NK-92 (cell line): ENCODE results near the gene TMEM163.
"Not testable (repeated sequence)": the region's sequence is repeated elsewhere in the genome, so short reads cannot be mapped to it uniquely, and the experiment has no call there.

Experiments
- DNase-seq: peaks from one replicate; lab custom pipeline; 2025; ENCODE audit not compliant: unreplicated experiment; lab: John Stamatoyannopoulos, UW

Gene TMEM163

GRCh38 chr2:134623046-134623445, 95.8 kb downstream of the TMEM163 start:
- DNase-seq: no peak

- no peak for DNase-seq
Observed at GRCh38 chr2:134621939-134622705, 96.7 kb downstream of the TMEM163 start.

- no peak for DNase-seq
Observed at GRCh38 chr2:134619250-134619649, 99.5 kb downstream of the TMEM163 start.

- DNase-seq: not testable (repeated sequence)
Observed at GRCh38 chr2:134615480-134615879, 103.3 kb downstream of the TMEM163 start.

GRCh38 chr2:134611316-134611715, 107.5 kb downstream of the TMEM163 start:
- no peak for DNase-seq

- DNase-seq: no peak
Observed at GRCh38 chr2:134610871-134611270, 107.9 kb downstream of the TMEM163 start.

- no peak for DNase-seq
Observed at GRCh38 chr2:134609924-134610513, 108.8 kb downstream of the TMEM163 start.

GRCh38 chr2:134603966-134604365, 114.8 kb downstream of the TMEM163 start:
- no peak for DNase-seq

- DNase-seq: no peak
Observed at GRCh38 chr2:134602666-134603065, 116.1 kb downstream of the TMEM163 start.

- no peak for DNase-seq
Observed at GRCh38 chr2:134601264-134601663, 117.5 kb downstream of the TMEM163 start.

GRCh38 chr2:134600208-134600607, 118.6 kb downstream of the TMEM163 start:
- DNase-seq: no peak

- DNase-seq: no peak
Observed at GRCh38 chr2:134599236-134599635, 119.6 kb downstream of the TMEM163 start.

GRCh38 chr2:134594399-134594798, 124.4 kb downstream of the TMEM163 start:
- no peak for DNase-seq

GRCh38 chr2:134593519-134593918, 125.3 kb downstream of the TMEM163 start:
- no peak for DNase-seq

- DNase-seq: no peak
Observed at GRCh38 chr2:134592377-134592776, 126.4 kb downstream of the TMEM163 start.

- no peak for DNase-seq
Observed at GRCh38 chr2:134591526-134591925, 127.3 kb downstream of the TMEM163 start.

- DNase-seq: no peak
Observed at GRCh38 chr2:134590679-134591078, 128.1 kb downstream of the TMEM163 start.

- DNase-seq: not testable (repeated sequence)
Observed at GRCh38 chr2:134589171-134590083, 129.4 kb downstream of the TMEM163 start.

GRCh38 chr2:134588556-134588955, 130.2 kb downstream of the TMEM163 start:
- DNase-seq: no peak

- no peak for DNase-seq
Observed at GRCh38 chr2:134586326-134586965, 132.4 kb downstream of the TMEM163 start.

GRCh38 chr2:134583997-134584520, 134.7 kb downstream of the TMEM163 start:
- DNase-seq: no peak
